HuH-7.5 (cell line): ENCODE data around the gene CSNK2A2.

Experiments used
- DNase-seq: peaks from one replicate; pipeline ENCODE4 v3.0.0; 2011; ENCODE audit warnings: low spot score

The CSNK2A2 gene

DNA sequence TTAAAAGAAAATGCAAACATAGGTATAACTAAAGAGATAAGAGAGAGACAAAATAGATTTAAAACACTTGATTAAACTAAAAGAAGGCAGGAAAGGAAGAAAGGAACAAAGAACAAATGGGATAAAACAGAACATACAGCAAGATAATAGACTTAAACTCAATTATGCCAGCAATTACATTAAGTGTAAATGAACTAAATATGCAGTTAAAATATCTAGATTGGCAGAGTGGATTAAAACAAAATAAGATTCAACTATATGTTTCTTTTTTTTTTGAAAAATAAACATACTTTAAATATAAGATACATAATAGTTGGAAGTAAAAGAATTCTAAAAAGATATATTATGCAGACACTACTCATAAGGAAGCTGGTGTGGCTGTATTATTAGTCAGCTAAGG, 59.1 kb downstream of the CSNK2A2 start:
- DNase-seq: no peak

DNA sequence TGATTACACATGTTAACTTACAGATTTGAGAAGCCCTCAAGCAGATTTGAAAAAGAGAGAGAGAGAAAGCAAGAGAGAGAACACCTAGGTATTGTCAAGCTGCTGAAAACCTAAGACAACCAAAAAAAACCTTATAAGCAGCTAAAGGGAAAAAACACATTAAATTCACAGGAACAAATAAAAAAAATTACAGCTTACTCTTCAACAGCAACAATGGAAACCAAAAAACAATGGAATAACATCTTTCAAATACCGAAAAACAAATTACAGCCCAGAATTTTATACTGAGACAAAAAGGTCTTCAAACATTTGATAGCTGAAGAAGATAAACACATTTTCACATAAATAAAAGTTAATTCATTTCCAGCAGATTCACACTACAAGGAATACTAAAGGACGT, 60.3 kb downstream of the CSNK2A2 start:
- no peak for DNase-seq

DNA sequence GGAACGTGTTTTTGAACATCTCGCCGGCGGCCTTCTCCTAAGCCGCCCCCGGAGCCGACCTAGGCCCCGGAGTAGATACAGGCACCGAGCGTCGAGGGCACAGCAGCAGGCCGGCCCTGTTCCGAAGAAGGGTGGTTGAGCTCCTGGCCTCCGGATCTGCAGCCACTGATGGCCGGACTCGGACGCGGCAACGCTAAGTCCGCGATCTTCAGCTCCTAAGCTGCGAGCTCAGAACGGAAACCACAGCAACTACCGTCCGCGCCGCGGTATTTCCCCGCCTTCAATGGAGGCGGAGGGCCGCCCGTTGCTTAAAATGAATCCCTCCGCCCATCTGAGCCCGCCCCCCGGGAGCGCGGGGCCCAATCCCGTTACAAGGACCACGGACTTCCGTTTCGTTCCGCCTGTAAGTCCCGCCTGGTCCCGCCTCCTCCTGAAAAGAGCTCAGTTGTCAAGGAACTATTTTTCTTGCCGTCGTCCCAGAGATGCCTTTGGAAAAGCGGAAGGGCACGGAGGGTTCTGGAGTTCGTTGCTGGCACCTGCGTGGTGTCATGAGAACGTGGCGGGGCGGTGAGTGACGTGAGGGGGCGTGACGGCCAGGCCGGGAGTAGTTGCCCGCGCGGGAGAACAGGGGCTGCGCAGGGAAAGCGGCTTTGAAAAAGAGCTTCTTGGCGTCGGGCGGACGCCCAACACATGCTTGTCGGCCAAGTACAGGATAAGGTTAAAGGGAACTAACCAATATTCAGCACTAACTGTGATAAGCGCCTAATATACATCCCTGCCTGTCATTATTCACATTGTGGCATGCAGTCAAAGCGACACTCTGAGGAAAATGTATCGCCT, 68.6 kb downstream of the CSNK2A2 start, which contains the start of gene CFAP20:
Gene CFAP20 (minus strand): TSS at position 285 of the 840 bp plus-strand sequence. CDS start 266 bp downstream, at position 19.
- peak; percentile 68 for DNase-seq

DNA sequence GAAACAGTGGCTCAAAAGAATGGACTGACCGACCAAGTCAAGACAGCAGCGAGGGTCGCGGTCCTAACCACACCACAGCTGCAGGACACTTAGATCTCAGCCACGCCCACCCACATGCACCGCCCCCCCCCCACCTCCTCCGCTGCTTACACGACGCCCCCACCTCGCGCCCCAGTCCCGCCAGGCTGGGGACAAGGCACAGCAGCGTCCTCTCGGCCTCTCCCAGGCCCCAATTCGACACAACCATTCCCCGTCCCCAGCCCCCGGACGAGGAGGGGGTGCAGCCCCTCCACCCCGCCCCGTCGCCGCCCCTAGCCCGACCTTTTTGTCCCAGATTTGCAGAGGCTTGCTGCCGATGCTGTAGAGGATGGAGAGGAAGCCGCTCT, 69.2 kb downstream of the CSNK2A2 start:
- no peak for DNase-seq

DNA sequence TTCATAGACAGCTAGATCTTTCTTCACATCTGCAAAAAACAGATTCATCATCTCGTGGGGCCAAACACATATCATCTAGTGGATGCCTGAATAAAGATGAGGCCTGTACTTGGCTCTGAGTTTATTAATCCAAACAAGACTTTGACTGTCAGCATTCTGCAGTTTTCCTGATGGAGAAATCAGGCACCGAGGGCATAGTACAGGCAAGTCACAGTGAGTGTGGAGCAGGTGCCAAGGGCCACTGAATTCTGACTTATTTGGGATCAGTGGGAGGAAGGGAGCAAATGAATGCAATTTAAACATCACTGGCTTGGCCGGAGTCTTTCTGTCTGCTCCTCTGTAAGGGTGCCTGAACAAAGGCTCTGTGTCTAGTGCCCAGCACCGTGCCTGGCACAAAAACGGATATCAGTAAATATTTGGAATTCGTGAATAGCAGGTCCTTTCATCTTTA, 69.7 kb downstream of the CSNK2A2 start:
- DNase-seq: no peak

DNA sequence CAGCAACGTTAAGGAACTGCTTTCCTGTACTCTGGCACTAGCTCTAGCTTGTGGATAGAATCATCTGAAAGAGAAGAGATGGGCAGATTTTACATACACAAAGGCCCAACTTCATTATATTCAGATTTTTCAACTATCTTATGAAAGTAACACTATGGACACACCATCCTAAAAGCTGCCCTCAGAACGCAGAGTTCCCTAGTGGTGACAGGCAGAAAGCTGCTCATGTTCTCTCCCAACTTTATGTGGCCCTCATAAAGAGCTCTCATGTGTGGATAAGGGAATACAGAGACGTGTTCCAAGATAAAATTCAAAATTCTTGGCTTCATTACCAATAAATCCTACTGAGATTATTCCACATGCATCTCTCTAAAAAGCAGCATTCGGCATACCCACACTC, 70.3 kb downstream of the CSNK2A2 start:
- no peak for DNase-seq

DNA sequence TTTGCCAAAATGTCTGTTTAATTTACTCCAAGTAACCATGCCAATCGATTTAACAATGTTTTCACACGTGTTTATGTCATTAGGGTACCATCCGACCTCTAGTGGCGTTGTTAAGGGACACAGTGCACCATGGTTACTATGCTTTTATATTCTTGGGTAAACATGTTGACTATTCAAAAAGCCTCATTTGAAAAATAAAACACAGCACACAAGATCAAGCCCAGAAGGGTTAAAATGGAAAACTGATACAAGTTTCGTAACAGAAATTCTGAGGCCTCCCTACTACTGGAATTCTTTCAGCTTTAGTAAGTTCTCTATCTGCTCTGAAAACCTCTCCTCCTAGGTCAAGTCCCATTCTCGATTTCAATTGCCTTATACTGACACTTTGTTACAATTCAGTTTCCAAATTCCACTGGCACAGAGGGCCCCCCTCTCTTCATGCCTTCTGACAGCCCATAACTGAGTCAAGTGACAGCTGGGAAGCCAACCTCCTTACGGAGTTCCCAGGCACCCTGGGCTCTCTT, 70.8 kb downstream of the CSNK2A2 start:
- no peak for DNase-seq

DNA sequence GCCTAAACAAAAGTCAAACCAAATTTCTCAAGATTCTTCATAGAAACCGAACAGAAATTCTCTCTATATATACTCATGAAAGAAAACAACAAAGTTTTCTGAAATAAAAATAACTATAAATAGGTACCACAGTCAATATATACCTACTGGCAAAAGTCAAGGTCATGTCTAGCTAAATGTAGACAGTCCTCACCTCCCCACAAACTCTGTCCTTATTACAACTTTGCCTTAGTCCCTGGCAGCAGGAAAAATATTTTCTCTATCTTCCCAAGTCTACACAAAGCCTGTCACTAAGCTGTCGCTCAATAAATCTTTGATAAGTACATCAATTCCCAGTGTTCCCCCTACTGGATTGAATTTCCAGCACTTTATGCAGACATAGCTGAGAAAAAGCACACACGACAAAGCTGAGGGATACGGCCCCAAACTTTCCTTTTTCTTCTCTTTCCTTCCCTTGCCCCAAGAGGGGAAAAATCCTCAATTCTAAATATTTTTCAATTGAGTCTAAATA, 71.4 kb downstream of the CSNK2A2 start:
- no peak for DNase-seq

DNA sequence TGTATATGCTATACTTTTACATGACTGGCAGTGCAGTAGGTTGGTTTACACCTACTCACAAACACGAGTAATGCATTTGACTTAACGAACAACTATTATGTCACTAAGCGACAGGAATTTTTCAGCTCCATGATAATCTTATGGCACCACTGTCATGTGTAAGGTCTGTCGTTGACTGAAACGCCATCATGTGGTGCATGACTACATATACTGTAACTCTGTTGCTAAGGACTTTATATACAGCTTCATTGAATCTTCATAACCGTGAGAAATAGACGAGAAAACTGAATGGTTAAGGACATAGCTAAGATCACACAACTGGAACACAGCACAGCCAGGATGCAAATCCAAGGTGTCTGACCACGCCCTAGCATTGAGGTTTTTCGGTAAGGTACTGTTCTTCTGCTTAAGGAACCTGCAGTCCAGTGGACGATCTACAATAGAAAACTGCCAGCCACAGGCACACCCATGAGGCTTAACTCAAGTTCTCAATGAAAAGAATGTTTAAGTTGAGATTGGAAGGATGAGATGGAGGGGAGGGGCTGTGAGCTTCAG, 72.0 kb downstream of the CSNK2A2 start:
- no peak for DNase-seq

DNA sequence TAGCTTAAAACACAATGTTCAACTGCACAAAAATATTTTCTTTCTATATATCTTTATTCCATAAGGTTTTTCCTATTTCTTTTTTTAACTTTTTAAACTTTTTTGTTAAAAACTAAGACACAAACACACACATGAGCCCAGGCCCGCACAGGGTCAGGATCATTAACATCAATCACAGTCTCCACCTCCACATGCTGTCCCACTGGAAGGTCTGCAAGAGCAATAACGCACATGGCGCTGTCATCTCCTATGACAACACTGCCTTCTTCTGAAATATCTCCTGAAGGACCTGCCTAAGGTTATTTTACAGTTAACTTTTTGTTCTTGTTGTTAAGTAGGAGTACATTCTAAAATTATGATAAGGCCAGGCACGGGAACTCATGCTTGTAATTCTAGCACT, 72.9 kb downstream of the CSNK2A2 start:
- DNase-seq: no peak

DNA sequence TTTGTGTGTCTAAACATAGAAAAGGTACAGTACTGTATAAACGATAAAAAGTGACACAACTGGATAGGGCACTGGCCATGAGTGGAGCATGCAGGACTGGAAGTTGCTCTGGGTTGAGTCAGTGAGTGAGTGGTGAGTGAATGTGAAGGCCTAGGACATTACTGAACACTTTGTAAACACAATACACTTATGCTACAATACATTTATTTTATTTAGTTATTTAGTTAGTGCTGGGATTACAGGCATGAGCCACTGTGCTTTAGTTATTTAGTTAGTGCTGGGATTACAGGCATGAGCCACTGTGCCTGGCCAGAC, 73.3 kb downstream of the CSNK2A2 start:
- DNase-seq: no peak

DNA sequence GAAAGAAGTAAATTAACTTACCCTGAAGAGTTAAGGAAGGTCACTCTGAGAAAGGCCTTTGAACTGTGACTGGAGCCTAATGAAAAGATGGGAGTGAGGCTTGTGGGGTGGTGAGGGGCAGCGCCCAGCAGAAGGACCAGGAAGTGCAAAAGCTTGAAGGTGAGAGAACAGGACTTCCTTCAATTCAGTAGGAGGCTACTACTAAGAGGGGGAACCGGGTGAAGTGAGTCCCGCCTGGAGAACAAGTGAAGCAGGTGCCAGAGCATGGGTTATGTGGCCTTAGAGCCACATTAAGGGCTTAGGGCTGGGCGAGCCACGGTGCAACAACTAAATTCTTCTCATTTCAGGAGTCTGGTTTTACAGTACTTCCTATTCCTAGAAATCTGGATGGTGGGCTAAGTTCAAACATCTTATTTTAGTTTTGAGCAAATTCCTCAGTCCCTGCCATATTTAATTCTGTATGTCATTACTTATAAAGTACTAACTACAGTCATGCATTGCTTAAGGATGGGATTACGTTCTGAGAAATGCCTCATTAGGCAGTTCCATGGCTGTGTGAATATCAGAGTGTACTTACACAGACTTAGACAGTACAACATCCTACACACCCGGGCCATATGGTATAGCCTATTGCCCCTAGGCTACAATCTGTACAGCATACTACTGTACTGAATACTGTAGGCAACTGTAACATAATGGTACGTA, 73.9 kb downstream of the CSNK2A2 start:
- no peak for DNase-seq

DNA sequence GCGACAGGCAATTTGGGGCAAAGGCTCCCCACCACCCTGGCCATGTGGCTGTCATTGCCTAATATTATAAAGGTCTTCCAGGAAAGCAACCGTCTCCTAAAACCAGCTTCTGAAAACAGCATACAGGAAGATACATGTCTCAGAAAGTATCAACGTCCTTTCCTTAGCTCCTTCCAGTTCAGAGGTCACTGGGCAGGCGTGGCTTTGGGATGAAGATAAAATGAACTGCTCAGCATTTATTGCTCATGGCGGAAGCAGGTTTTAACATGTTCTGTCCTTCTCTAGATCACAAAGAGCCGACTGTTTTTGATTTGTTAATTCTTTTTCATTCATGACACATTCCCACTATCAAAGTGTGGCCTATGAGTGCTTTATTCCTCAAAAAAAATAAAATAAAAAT, 76.8 kb downstream of the CSNK2A2 start:
- no peak for DNase-seq

DNA sequence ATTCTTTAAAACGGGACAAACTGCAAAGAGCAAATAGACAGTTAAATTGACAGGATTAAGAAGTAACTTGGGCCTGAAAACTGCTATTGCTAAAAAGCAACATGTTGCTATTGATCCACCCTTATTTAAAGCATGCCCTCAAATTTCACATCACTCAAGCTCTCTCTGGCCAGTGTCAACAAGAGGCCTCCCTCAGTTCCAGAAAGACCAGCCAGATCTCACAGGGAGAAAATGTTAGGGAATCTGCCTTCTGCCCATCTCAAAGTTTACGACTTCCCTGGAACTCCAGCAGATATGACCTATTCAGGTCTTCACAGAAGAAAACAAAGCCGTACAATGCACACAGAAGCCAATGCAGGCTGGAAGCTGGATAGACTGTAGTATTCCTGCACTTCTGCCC, 77.7 kb downstream of the CSNK2A2 start:
- DNase-seq: no peak

DNA sequence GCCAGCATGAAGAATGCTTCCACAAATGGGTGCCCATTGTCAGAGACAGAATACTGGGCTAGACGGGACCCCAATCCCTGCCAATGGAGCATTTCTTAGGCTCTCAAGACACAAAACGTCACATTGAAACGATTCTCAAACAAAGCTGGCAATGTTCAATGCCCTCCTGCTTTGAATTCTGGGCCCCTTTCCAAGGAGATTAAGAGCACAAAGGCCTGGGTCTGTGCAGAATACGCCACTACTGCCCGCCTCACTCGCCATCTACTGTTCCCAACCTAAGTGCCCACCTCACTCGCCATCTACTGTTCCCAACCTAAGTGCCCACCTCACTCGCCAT, 78.4 kb downstream of the CSNK2A2 start:
- DNase-seq: no peak

DNA sequence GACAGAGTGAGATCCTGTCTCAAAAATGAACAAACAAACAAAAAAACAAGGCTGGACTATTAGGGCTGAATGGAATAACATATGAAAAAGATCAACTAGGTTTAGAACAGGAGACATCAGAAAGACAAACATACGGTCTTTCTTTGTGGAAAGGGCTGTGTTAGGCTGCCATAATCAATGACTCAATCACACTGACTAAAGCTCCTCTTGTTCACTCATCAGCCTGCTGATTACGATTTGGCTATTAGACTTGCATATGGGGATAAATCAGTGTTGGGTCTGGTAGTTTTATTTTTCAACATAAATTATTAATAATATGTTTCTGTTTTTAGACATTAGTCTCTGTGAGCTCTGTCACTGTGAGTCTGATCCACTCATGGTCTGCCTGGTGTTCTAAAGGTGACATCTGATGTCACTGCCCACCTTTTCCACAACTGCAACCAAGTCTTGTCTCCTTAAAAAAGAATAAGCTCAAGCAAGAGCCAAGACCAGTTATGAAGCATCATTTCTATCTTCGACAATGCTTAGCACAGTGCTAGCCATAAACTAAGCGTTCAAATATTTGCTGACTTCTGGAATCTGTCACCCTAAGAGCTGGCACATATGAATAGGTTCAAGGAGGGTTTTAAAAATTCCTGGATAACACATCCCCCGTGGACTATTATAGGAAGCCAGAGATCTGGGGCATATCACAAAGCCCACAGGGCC, 79.0 kb downstream of the CSNK2A2 start:
- DNase-seq: no peak

DNA sequence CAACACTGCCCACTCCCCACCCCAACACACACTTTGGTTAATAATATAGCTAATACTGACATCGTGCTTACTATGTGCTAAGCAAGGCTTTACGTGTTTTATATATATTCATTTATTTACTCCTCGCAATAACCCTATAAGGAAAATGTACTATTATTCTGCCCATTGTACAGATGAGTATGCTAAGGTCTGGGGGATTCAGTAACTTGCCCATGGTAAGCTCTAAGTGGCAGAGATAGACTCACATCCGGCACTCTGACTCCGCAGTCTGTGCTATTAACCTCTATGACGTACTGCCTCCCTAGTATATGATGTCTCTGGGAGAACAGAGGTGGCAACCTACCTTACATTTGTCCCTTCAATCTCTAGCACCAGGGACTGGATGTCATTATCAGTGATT, 81.4 kb downstream of the CSNK2A2 start:
- no peak for DNase-seq

DNA sequence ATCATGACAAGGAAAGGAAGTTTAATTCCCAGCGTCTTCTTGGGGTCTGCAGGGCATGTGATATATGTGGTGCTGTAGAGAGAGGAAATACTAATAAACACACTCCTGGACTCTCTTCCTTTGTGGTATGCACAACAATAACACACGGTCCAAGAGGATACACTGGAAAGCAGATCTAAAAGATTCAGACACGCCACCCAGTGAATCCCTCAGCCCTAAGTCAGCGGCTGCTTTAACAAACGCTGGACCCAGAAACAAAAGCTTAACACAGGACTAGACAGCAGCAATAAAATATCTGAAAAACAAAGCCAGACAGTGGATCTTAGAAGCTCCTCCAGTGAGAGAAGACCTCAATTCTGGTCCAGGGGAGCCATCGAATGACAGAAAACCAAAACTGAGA, 81.8 kb downstream of the CSNK2A2 start:
- no peak for DNase-seq

DNA sequence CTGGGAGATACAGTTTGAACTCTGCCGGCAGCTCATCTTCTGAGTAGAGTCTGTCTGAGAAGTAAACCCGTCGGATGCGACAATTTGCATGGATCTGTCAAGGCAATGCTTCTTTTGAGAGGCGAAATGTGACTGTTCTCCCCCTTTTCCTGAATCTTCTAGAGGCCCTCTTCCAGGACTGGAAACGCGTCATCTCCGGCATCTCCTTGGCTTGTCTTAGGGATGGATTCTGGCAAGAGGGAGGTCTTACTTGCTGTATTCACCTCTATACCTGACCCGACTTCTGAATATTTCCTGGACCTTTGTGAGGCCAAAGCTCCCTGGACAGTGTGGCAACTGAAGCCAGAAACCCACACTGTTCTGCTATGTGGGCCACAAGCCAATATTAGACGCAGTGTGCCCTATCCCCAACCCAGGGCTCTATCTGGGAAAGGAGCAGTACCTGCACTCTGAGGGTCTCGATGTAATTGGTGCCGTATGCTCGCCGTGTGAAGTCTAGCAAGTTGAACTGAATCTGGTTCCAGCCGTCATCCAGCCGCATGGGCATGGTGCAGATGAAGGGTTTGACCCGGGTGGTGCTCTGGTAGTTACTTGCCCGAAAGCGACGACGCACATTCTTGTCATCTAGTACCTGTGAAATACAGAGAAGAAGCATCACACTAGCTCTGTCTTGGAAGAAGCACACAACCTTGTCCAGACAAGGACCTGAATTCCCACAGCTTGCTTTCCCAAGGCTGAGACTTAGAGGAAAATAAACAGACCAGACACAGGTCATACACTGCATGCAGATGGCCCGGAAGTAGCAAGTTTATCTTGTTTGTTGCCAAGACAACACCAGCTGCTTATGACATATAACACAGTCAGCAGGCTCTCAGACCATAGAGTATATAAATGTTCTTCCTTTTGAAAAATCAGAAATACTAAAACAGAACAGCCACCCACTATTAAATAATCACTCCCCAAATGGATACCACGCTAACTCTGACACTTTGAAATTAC, 82.8 kb downstream of the CSNK2A2 start:
- no peak for DNase-seq

DNA sequence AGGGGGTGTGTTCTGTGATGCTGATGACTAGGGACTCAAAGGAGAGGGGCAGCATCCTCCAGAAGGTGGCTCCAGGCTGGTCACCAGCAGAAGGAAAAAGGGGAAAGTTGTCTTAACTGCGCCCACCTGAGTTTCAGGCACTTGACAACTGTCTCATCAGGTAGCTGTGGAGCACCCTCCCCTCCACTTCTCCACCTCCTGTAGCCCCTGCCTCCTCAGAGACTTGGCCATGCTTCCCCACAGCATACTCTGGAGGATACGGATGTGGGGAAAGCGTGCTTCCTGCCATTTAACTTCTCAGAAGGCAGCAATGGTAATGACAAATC, 86.6 kb downstream of the CSNK2A2 start:
- DNase-seq: no peak

DNA sequence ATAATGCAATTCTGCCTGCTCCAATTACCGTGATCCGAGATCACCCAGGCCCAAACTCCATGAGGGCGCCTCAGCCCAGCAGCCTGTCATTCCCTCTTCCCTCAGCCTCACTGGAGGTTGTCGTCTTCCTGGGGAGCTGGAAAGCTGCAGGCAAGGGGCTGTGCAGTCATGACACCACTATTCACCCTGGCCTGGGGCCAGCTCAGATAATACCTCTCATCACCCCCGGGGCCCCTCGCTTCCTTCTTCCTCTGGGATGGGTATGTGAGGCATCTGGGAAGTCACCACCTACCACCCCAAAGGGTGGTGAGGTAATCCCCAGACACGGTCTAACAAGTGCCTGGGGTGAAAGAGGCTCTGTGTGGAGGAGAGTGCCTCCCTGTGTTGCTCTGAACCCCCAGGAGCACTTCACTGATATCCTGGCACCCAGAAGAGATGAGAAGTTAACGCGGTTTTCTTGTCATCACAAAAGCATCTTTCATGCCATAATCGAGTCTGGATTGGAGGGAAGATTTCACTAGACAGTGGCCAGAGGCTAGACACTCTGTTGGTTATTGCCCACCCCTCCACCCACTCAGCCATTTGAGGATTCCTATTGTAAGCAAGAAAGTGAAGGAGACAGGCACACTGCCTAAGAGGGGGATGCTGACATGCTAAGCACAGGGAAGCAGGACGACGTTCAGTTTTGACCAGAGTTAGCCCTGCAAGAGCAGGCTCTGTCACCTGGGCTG, 87.2 kb downstream of the CSNK2A2 start:
- no peak for DNase-seq
